Measurements from ENCODE around the gene MYLK. TPM values are rescaled to one million over a fixed set of nuclear protein-coding genes. Genes with fewer than 3 reads are reported as not detected.
"Not testable (repeated sequence)": the region's sequence is repeated elsewhere in the genome, so short reads cannot be mapped to it uniquely, and the experiment has no call there.

The MYLK gene
- total and polyA plus RNA-seq, 2 donors: 5.4 to 11.5 TPM

DNA sequence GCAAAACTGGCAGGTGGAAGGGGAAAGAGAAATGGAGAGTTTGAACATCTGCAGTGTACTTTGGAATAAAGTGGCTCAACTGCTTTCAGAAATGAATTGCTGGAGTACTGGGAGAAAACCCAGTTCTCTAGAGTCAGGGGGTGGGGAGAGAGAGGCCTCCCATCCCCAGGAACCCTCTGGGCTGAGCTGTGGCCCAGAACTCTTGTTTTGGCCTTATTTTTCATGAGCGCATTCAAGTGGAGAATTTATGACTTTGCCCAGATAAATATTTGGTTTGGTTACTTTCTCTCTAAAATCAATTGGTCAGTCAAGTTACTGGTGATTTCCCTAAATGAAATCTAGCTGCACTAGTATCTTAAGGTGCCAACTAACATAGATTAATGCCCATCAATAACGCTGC is 270.6 kb downstream of the MYLK start:
- Histone ChIP-seq H3K27me3 (ENCODE audit: control insufficient read depth in 2 of 2, insufficient read depth in 1 of 2, low read length in 1 of 2) (no peaks in the 10 kb centered on the region), H3K36me3 (ENCODE audit: control insufficient read depth in 2 of 2, insufficient read depth in 2 of 2, low read length in 1 of 2) (peaks cover 8 to 13% of the 10 kb centered on the region in 2 donors), H3K4me3 (ENCODE audit: low read length in 2 of 2) (no peak overlapping the region), H3K9me3 (ENCODE audit: control insufficient read depth in 2 of 2, insufficient read depth in 1 of 2, low read length in 1 of 2) (no peaks in the 10 kb centered on the region), H3K27ac (ENCODE audit: low read depth in 1 of 2, low read length in 1 of 2) (no peak overlapping the region), H3K4me1 (ENCODE audit: control insufficient read depth in 2 of 2, insufficient read depth in 2 of 2, low read length in 2 of 2) (peaks cover 0 to 5% of the 10 kb centered on the region in 2 donors)
- DNase-seq (ENCODE audit: low read depth in 6 of 9, low spot score in 9 of 9): no peak
- 98% methylated on average over 2 of the region's 2 CpGs for WGBS

DNA sequence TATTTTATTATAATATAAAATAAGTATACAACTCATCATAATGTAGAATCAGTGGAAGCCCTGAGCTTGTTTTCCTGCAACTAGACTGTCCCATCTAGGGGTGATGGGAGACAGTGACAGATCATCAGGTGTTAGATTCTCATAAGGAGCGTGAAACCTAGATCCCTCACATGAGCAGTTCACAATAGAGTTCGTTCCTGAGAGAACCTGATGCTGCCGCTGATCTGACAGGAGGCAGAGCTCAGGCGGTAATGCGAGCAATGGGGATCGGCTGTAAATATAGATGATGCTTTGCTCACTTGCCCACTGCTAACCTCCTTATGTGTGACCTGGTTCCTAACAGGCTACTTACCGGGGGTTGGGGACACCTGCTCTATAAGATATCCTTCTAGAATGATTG is 272.5 kb downstream of the MYLK start:
- not testable (repeated sequence) for H3K9me3 ChIP-seq (ENCODE audit: control insufficient read depth in 2 of 2, insufficient read depth in 1 of 2, low read length in 1 of 2); H3K27ac ChIP-seq (ENCODE audit: low read depth in 1 of 2, low read length in 1 of 2)
- peaks cover 3 to 11% of the 10 kb centered on the region in 2 donors for H3K36me3 ChIP-seq (ENCODE audit: control insufficient read depth in 2 of 2, insufficient read depth in 2 of 2, low read length in 1 of 2)

GRCh38 chr3:123611082-123611481 is 273.1 kb downstream of the MYLK start:
- no peak overlapping the region for H3K4me3 ChIP-seq (ENCODE audit: low read length in 2 of 2)

More for the DNA sequence above, 272.5 kb downstream of the MYLK start:
- not testable (repeated sequence) for H3K4me3 ChIP-seq (ENCODE audit: low read length in 2 of 2); H3K4me1 ChIP-seq (ENCODE audit: control insufficient read depth in 2 of 2, insufficient read depth in 2 of 2, low read length in 2 of 2); DNase-seq (ENCODE audit: low read depth in 6 of 9, low spot score in 9 of 9); H3K27me3 ChIP-seq (ENCODE audit: control insufficient read depth in 2 of 2, insufficient read depth in 1 of 2, low read length in 1 of 2)
- 97% methylated on average over 7 of the region's 7 CpGs for WGBS

GRCh38 chr3:123610331-123610730 is 273.8 kb downstream of the MYLK start:
- no peak for DNase-seq (ENCODE audit: low read depth in 6 of 9, low spot score in 9 of 9)
- H3K27ac ChIP-seq (ENCODE audit: low read depth in 1 of 2, low read length in 1 of 2): no peak overlapping the region

More at GRCh38 chr3:123611082-123611481, 273.1 kb downstream of the MYLK start:
- H3K27ac ChIP-seq (ENCODE audit: low read depth in 1 of 2, low read length in 1 of 2): no peak overlapping the region
- peaks cover 3 to 11% of the 10 kb centered on the region in 2 donors for H3K36me3 ChIP-seq (ENCODE audit: control insufficient read depth in 2 of 2, insufficient read depth in 2 of 2, low read length in 1 of 2)
- H3K27me3 ChIP-seq (ENCODE audit: control insufficient read depth in 2 of 2, insufficient read depth in 1 of 2, low read length in 1 of 2): no peaks in the 10 kb centered on the region
- no peak for DNase-seq (ENCODE audit: low read depth in 6 of 9, low spot score in 9 of 9)
- H3K4me1 ChIP-seq (ENCODE audit: control insufficient read depth in 2 of 2, insufficient read depth in 2 of 2, low read length in 2 of 2): no peaks in the 10 kb centered on the region
- H3K9me3 ChIP-seq (ENCODE audit: control insufficient read depth in 2 of 2, insufficient read depth in 1 of 2, low read length in 1 of 2): no peaks in the 10 kb centered on the region

GRCh38 chr3:123609063-123609462 is 275.1 kb downstream of the MYLK start:
- Histone ChIP-seq H3K9me3 (ENCODE audit: control insufficient read depth in 2 of 2, insufficient read depth in 1 of 2, low read length in 1 of 2) (no peaks in the 10 kb centered on the region), H3K27me3 (ENCODE audit: control insufficient read depth in 2 of 2, insufficient read depth in 1 of 2, low read length in 1 of 2) (no peaks in the 10 kb centered on the region), H3K27ac (ENCODE audit: low read depth in 1 of 2, low read length in 1 of 2) (no peak overlapping the region), H3K36me3 (ENCODE audit: control insufficient read depth in 2 of 2, insufficient read depth in 2 of 2, low read length in 1 of 2) (peaks cover 2 to 8% of the 10 kb centered on the region in 2 donors), H3K4me1 (ENCODE audit: control insufficient read depth in 2 of 2, insufficient read depth in 2 of 2, low read length in 2 of 2) (no peaks in the 10 kb centered on the region), H3K4me3 (ENCODE audit: low read length in 2 of 2) (no peak overlapping the region)
- WGBS: 98% methylated on average over 5 of the region's 5 CpGs
- DNase-seq (ENCODE audit: low read depth in 6 of 9, low spot score in 9 of 9): no peak

More at GRCh38 chr3:123610331-123610730, 273.8 kb downstream of the MYLK start:
- no peak overlapping the region for H3K4me3 ChIP-seq (ENCODE audit: low read length in 2 of 2)
- no peaks in the 10 kb centered on the region for H3K9me3 ChIP-seq (ENCODE audit: control insufficient read depth in 2 of 2, insufficient read depth in 1 of 2, low read length in 1 of 2)
- H3K36me3 ChIP-seq (ENCODE audit: control insufficient read depth in 2 of 2, insufficient read depth in 2 of 2, low read length in 1 of 2): peaks cover 3 to 11% of the 10 kb centered on the region in 2 donors
- no peaks in the 10 kb centered on the region for H3K4me1 ChIP-seq (ENCODE audit: control insufficient read depth in 2 of 2, insufficient read depth in 2 of 2, low read length in 2 of 2)
- WGBS: 97% methylated on average over 3 of the region's 3 CpGs
- no peaks in the 10 kb centered on the region for H3K27me3 ChIP-seq (ENCODE audit: control insufficient read depth in 2 of 2, insufficient read depth in 1 of 2, low read length in 1 of 2)

DNA sequence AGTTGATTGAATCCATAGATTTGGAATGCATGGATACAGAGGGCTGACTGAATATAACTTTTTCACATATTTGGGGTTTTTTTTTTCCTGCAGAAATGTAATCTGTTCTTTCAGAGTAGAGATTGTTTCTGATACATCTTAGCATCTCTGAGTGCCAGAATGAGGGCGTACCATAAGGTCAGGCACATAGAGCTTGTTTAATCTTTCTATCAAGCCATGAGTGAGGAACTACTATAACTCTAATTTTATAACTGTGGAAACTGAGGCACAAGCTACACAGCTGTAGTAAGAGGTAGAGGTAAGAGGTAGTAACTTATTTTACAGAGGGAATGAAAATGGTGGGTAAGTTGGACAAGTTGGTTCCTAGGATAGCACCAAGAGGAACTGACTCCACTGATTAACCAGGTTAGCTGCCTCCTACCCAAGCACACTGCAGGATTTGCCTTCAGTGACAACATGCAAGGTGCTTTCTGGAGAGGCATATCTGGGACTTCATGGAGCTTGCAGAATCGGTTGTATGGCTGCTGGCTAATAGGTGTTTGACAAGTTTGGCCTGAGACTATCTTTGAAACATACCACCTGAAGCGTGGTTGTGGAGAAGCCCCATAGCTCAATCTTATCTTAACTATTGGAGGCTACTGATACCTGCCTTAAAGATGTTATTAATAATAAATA is 275.7 kb downstream of the MYLK start:
- no peaks in the 10 kb centered on the region for H3K4me1 ChIP-seq (ENCODE audit: control insufficient read depth in 2 of 2, insufficient read depth in 2 of 2, low read length in 2 of 2)
- DNase-seq (ENCODE audit: low read depth in 6 of 9, low spot score in 9 of 9): no peak
- H3K27ac ChIP-seq (ENCODE audit: low read depth in 1 of 2, low read length in 1 of 2): no peak overlapping the region
- H3K27me3 ChIP-seq (ENCODE audit: control insufficient read depth in 2 of 2, insufficient read depth in 1 of 2, low read length in 1 of 2): no peaks in the 10 kb centered on the region
- H3K4me3 ChIP-seq (ENCODE audit: low read length in 2 of 2): no peak overlapping the region
- H3K9me3 ChIP-seq (ENCODE audit: control insufficient read depth in 2 of 2, insufficient read depth in 1 of 2, low read length in 1 of 2): no peaks in the 10 kb centered on the region
- H3K36me3 ChIP-seq (ENCODE audit: control insufficient read depth in 2 of 2, insufficient read depth in 2 of 2, low read length in 1 of 2): peaks cover 0 to 6% of the 10 kb centered on the region in 2 donors
- 99% methylated on average over 3 of the region's 3 CpGs for WGBS

GRCh38 chr3:123606527-123606926 is 277.6 kb downstream of the MYLK start:
- Histone ChIP-seq H3K4me1 (ENCODE audit: control insufficient read depth in 2 of 2, insufficient read depth in 2 of 2, low read length in 2 of 2) (no peaks in the 10 kb centered on the region), H3K36me3 (ENCODE audit: control insufficient read depth in 2 of 2, insufficient read depth in 2 of 2, low read length in 1 of 2) (no peaks in the 10 kb centered on the region), H3K27me3 (ENCODE audit: control insufficient read depth in 2 of 2, insufficient read depth in 1 of 2, low read length in 1 of 2) (no peaks in the 10 kb centered on the region), H3K9me3 (ENCODE audit: control insufficient read depth in 2 of 2, insufficient read depth in 1 of 2, low read length in 1 of 2) (no peaks in the 10 kb centered on the region), H3K27ac (ENCODE audit: low read depth in 1 of 2, low read length in 1 of 2) (no peak overlapping the region), H3K4me3 (ENCODE audit: low read length in 2 of 2) (no peak overlapping the region)
- DNase-seq (ENCODE audit: low read depth in 6 of 9, low spot score in 9 of 9): no peak

DNA sequence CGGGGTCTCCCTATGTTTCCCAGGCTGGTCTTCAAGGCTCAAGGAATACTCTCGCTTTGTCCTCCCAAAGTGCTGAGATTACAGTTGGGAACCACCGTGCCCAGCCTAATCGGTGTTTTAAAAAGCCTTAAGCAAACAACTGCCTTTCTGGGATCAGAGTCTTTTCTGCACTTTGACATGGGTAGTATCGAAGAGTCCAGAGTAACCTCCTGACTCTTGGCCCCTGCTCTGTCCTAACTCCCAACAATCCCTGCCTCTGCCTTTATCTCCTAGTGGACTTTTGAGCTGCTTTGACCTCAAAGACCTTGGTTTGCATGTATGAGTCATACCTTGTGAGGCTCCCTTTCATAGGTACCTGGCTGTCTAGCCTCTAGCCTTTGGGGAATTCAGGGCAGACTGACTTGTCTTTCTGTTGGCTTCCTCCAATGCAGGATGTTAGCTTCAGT is 278.3 kb downstream of the MYLK start:
- Histone ChIP-seq H3K27ac (ENCODE audit: low read depth in 1 of 2, low read length in 1 of 2) (no peak overlapping the region), H3K36me3 (ENCODE audit: control insufficient read depth in 2 of 2, insufficient read depth in 2 of 2, low read length in 1 of 2) (no peaks in the 10 kb centered on the region), H3K9me3 (ENCODE audit: control insufficient read depth in 2 of 2, insufficient read depth in 1 of 2, low read length in 1 of 2) (no peaks in the 10 kb centered on the region), H3K27me3 (ENCODE audit: control insufficient read depth in 2 of 2, insufficient read depth in 1 of 2, low read length in 1 of 2) (no peaks in the 10 kb centered on the region), H3K4me1 (ENCODE audit: control insufficient read depth in 2 of 2, insufficient read depth in 2 of 2, low read length in 2 of 2) (no peaks in the 10 kb centered on the region), H3K4me3 (ENCODE audit: low read length in 2 of 2) (no peak overlapping the region)
- DNase-seq (ENCODE audit: low read depth in 6 of 9, low spot score in 9 of 9): no peak
- WGBS: over 99% methylated on average over 5 of the region's 5 CpGs

DNA sequence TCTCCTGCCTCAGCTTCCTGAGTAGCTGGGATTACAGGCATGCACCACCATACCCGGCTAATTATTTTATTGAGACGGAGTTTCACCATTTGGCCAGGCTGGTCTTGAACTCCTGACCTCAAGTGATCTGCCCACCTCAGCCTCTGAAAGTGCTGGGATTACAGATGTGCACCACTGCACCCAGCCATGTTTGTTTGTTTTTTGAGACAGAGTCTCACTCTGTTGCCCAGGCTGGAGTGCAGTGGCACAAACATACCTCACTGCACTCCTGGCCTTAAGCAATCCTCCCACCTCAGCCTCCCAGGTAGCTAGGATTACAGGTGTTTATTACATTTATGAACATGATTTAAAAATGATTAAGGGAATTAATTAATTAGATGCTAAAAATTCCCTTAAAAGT is 281.0 kb downstream of the MYLK start:
- H3K27ac ChIP-seq (ENCODE audit: low read depth in 1 of 2, low read length in 1 of 2); H3K9me3 ChIP-seq (ENCODE audit: control insufficient read depth in 2 of 2, insufficient read depth in 1 of 2, low read length in 1 of 2); H3K27me3 ChIP-seq (ENCODE audit: control insufficient read depth in 2 of 2, insufficient read depth in 1 of 2, low read length in 1 of 2); DNase-seq (ENCODE audit: low read depth in 6 of 9, low spot score in 9 of 9); H3K36me3 ChIP-seq (ENCODE audit: control insufficient read depth in 2 of 2, insufficient read depth in 2 of 2, low read length in 1 of 2); H3K4me3 ChIP-seq (ENCODE audit: low read length in 2 of 2); H3K4me1 ChIP-seq (ENCODE audit: control insufficient read depth in 2 of 2, insufficient read depth in 2 of 2, low read length in 2 of 2): not testable (repeated sequence)
- 74% methylated on average over 2 of the region's 2 CpGs for WGBS

All from thymus (tissue), 11 donors.